GM23248 (cell line): ENCODE measurements around the gene WDR38. TPM values are rescaled to one million over a fixed set of nuclear protein-coding genes. Genes with fewer than 3 reads are reported as not detected.

Experiments
- DNase-seq: peaks from one replicate; pipeline ENCODE4 v3.0.0-alpha.2; 2015
- H2AFZ ChIP-seq: fragments of 200-600 bp; sonication (generic); 2 replicates; pipeline ENCODE4 v1.6.1; 2016; ENCODE audit warnings: antibody characterized with exemption
- H3F3A ChIP-seq: fragments of 200-600 bp; sonication (generic); 2 replicates; pipeline ENCODE4 v1.6.1; 2016; ENCODE audit warnings: mild to moderate bottlenecking, antibody characterized with exemption, mixed run types; ENCODE audit not compliant: insufficient read depth
- H3K27ac ChIP-seq: fragments of 200-600 bp; sonication (generic); 2 replicates; pipeline ENCODE4 v1.5.1; 2016; ENCODE audit warnings: mild to moderate bottlenecking
- H3K27me3 ChIP-seq: fragments of 200-600 bp; sonication (generic); replicated peaks from 2 replicates; pipeline ENCODE4 v1.6.1; 2016; ENCODE audit warnings: mild to moderate bottlenecking; ENCODE audit not compliant: insufficient read depth
- H3K36me3 ChIP-seq: fragments of 200-600 bp; sonication (generic); 2 replicates; pipeline ENCODE4 v1.6.1; 2016; ENCODE audit warnings: low read depth, mild to moderate bottlenecking
- H3K4me1 ChIP-seq: fragments of 200-600 bp; sonication (generic); 2 replicates; pipeline ENCODE4 v1.6.1; 2016; ENCODE audit warnings: mild to moderate bottlenecking; ENCODE audit not compliant: insufficient read depth
- H3K4me2 ChIP-seq: fragments of 200-600 bp; sonication (generic); one replicate; pipeline ENCODE4 v1.6.1; 2016; ENCODE audit warnings: mild to moderate bottlenecking; ENCODE audit not compliant: unreplicated experiment
- H3K4me3 ChIP-seq: fragments of 200-600 bp; sonication (generic); 2 replicates; pipeline ENCODE4 v1.5.1; 2016; ENCODE audit warnings: mild to moderate bottlenecking
- H3K79me2 ChIP-seq: fragments of 200-600 bp; sonication (generic); 2 replicates; pipeline ENCODE4 v1.6.1; 2016; ENCODE audit warnings: mild to moderate bottlenecking; ENCODE audit not compliant: insufficient read depth
- H3K9ac ChIP-seq: fragments of 200-600 bp; sonication (generic); 2 replicates; pipeline ENCODE4 v1.6.1; 2016; ENCODE audit warnings: mild to moderate bottlenecking
- H3K9me2 ChIP-seq: fragments of 200-600 bp; sonication (generic); 2 replicates; pipeline ENCODE4 v1.6.1; 2016; ENCODE audit warnings: mixed run types, mild to moderate bottlenecking, moderate library complexity; ENCODE audit not compliant: insufficient read depth
- H3K9me3 ChIP-seq: fragments of 200-600 bp; sonication (generic); one replicate; pipeline ENCODE4 v1.6.1; 2017; ENCODE audit warnings: low read depth
- H4K20me1 ChIP-seq: fragments of 200-600 bp; sonication (generic); 2 replicates; pipeline ENCODE4 v1.6.0; 2016; ENCODE audit not compliant: insufficient read depth
- EZH2 ChIP-seq: fragments of 200-600 bp; sonication (generic); IDR thresholded peaks from 2 replicates; pipeline ENCODE4 v1.6.1; 2018; ENCODE audit warnings: antibody characterized with exemption, mild to moderate bottlenecking; ENCODE audit not compliant: insufficient read depth, poor library complexity, severe bottlenecking
- EZH2phosphoT487 ChIP-seq: fragments of 200-600 bp; sonication (generic); IDR thresholded peaks from 2 replicates; pipeline ENCODE4 v1.6.1; 2018; ENCODE audit warnings: antibody characterized with exemption, moderate library complexity, mild to moderate bottlenecking, low read depth; ENCODE audit not compliant: insufficient read depth
- WGBS, 2 experiments: methylation state at CpG; one replicate each; pipeline ENCODE4 v1.1.6; 2015 to 2017; ENCODE audit warnings: low lambda C conversion rate in 2 of 2, low coverage in 1 of 2; ENCODE audit errors: missing lambda C conversion rate in 2 of 2; 5-methylcytosine and 5-hydroxymethylcytosine counted together
- in situ Hi-C: fragments of 300-500 bp; cut with MboI; formaldehyde crosslinking; loops from 2 replicates; pipeline ENCODE4 v1.15.0; 2020
- polyA plus RNA-seq: library from polyadenylated mRNA; unstranded; fragments of >200 nt; fragmentation: Nextera tagmentation; extraction: Ambion mirVana; gene quantifications from 2 replicates; pipeline ENCODE4 v1.2.1, GENCODE V29; 2016
- total RNA-seq: library from RNA; depleted of rRNA; stranded (reverse); fragments of >200 nt; shearing (Covaris generic); gene quantifications from 2 replicates; pipeline ENCODE4 v1.2.3, GENCODE V29; 2014

WDR38 gene
- total and polyA plus RNA-seq, 2 experiments from 2014 or later = not detected

DNA sequence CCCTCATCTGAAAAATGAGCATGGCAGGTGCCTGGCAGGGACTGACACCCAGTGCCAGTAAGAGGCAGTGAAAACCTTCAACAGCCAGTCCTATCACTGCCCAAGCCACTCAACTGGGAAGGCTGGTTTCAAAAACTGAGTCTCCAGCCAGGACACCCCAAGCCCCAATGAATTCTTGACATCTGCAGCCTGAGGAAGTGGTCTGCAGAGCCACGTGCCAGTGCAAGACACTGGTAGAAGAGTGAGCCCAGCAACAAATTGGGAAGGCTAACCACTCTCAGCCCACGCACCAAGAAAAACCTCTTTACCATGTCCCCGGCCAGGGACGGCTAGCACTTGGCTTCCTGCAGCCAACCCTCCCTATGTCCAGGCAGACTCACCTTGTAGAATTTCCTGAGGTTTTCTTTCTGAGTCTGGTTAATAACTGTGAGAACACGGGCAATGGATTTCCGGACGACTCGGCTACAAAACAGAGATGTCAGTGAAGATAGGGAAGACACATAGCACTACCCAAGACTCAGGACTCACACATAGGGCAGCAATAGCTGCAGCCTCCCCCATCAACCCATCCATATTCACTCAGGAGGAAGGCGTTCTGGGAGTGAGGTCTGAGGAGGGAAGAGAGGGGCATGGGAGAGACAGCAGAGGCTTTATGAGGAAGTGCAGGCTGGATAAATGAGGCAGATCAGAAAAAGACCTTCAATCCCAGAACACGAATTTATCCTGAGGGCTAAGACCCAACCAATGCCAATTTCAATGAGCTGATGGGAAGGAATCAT, 6.7 kb downstream of the WDR38 start:
- Histone ChIP-seq H3K4me3 (peak overlapping the region; percentile 81), H3F3A (peaks cover 41% of the 10 kb centered on the region), H3K79me2 (peaks cover 32% of the 10 kb centered on the region), H2AFZ (no peak overlapping the region), H3K4me1 (peaks cover 12% of the 10 kb centered on the region), H3K36me3 (peaks cover 27% of the 10 kb centered on the region), H3K27ac (no peak overlapping the region), H3K9me2 (no peaks in the 10 kb centered on the region), H4K20me1 (peaks cover 18% of the 10 kb centered on the region), H3K27me3 (no peaks in the 10 kb centered on the region), H3K9ac (peak overlapping the region; percentile 98), H3K9me3 (no peaks in the 10 kb centered on the region), H3K4me2 (peak overlapping the region; percentile 96)
- in situ Hi-C loops = loop anchor here (10.0 kb wide), 1 partner anchor 515 kb away; no protein-coding TSS in a partner anchor
- 51 to 52% methylated on average over 10 of the region's 10 CpGs for WGBS, 2 experiments
- no peak for DNase-seq
- TF ChIP-seq EZH2 (no peak), EZH2phosphoT487 (no peak)

DNA sequence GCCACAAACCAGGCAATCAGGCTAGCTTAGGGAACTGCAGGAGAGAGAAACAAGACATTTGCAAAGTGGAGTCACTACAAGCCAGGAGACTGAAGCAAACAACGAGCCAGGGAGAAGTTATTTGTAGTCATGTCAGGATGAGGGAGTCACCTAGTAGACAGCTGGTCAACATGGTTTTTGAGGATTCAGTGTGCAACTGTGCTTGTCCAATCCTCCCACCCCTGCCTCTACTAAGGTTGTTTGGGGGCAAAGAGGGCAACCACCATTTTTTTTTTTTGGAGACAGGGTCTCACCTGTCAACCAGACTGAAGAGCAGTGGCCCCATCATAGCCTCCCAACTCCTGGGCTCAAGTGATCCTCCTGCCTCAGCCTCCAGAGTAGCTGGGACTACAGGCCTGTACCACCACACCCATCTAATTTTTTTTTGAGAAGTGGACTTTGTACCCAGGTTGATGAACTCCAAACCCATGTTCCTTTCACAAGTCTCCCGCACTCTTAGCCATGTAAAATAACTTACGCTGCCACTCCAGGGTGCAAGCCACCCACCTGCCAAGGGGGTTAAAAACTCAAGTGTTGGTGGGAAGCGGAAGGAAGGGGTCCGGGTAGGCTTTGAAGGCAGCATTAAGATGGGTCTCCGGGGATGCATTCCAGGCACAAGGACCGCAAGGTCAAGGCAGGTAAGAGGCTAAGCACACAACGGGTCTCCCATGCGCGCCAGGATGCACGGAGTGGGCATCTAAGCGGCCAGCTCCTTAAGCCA, 7.5 kb downstream of the WDR38 start:
- Histone ChIP-seq H3K36me3 (peaks cover 27% of the 10 kb centered on the region), H3K9me3 (no peaks in the 10 kb centered on the region), H3F3A (peaks cover 37% of the 10 kb centered on the region), H3K4me3 (peak overlapping the region; percentile 81), H3K27ac (peak overlapping the region; percentile 77; the same call in 1 of the 2 replicates), H4K20me1 (peaks cover 18% of the 10 kb centered on the region), H3K79me2 (peaks cover 32% of the 10 kb centered on the region), H3K9me2 (no peaks in the 10 kb centered on the region), H2AFZ (no peak overlapping the region), H3K27me3 (no peaks in the 10 kb centered on the region), H3K4me1 (peaks cover 12% of the 10 kb centered on the region), H3K4me2 (peak overlapping the region; percentile 96), H3K9ac (peak overlapping the region; percentile 98)
- TF ChIP-seq EZH2phosphoT487 = no peak
- TF ChIP-seq EZH2 = no peak
- peak; percentile 48 for DNase-seq
- WGBS, 2 experiments = 12 to 16% methylated on average over 12 of the region's 12 CpGs
- in situ Hi-C loops = loop anchor here (10.0 kb wide), 1 partner anchor 514 kb away; no protein-coding TSS in a partner anchor

DNA sequence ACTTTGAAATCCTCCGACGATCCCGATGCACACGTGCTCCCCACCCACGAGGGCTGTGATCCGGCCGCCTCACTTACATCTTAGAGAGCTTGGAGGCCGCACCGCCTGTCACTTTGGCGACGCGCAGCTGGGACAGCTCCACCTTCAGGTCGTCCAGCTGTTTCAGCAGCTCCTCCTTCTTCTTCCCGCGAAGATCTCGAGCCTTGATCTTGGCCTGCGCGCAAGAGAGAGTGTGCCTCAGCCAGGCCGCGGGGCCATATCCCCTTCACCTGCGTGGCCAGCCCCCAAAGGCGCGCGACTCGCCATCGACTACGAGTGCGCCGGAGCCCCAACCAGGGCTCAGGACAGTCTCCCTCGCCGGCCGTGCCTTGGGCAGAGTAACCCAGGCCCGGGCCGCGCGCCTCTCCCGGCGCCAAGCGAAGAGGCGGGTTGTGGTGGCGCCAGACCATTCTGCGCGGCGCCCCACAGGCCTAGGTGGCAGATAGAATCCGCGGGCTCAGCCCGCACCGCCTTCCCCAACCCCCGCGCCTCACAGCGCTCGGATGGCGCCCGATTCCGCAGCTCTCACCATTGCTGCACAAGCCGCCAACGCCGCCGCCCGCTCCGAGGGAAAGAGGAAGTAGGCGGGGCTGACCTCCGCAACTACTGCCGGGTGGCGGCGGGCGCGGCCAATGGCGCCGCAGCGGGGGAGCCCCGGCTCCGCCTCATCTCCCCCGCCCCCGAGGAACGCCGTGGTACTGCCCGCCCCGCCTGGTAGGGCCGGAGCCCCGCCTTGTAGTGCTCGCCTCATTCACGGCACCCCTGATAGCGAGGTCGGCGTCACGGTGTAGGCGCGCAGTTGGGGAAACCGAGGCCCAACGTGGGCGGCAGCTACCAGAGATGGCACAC, 8.3 kb downstream of the WDR38 start, which contains the start of the genes ARPC5L and RPL35:
ARPC5L (plus strand) TSS at position 789 of the 888 bp plus-strand sequence. CDS start 7,161 bp downstream, outside the sequence.
RPL35 (minus strand) TSS at position 616 of the 888 bp plus-strand sequence; CDS start at position 571, 45 bp downstream.
- in situ Hi-C loops = loop anchor here (10.0 kb wide), 1 partner anchor 513 kb away; no protein-coding TSS in a partner anchor
- Histone ChIP-seq H2AFZ (peak within 1 kb of the TSS; percentile 92), H3K9me2 (no peaks in the 10 kb centered on the region), H3K4me3 (peak within 1 kb of the TSS; percentile 81), H3K4me1 (peaks cover 12% of the 10 kb centered on the region), H3K27ac (peak within 1 kb of the TSS; percentile 77), H3K27me3 (no peaks in the 10 kb centered on the region), H3K9ac (peak within 1 kb of the TSS; percentile 98), H3K4me2 (peak within 1 kb of the TSS; percentile 96), H3K36me3 (peaks cover 27% of the 10 kb centered on the region), H3F3A (peaks cover 37% of the 10 kb centered on the region), H4K20me1 (peaks cover 18% of the 10 kb centered on the region), H3K9me3 (no peaks in the 10 kb centered on the region), H3K79me2 (peaks cover 32% of the 10 kb centered on the region)
- WGBS, 2 experiments = 0 to 1% methylated on average over 62 to 81 of the region's 92 CpGs
- peak; percentile 98 for DNase-seq
- TF ChIP-seq EZH2 = no peak
- no peak for TF ChIP-seq EZH2phosphoT487
